NB4 (cell line): ENCODE data around the gene TELO2.

Source experiments
- CTCF ChIP-seq: IDR thresholded peaks from one replicate; pipeline ENCODE4 v1.5.1; 2012; ENCODE audit warnings: low read depth, low read length
- MAX ChIP-seq: IDR thresholded peaks from 2 replicates; pipeline ENCODE4 v1.6.1; 2011; ENCODE audit warnings: low read depth, low read length
- MYC ChIP-seq: IDR thresholded peaks from 2 replicates; pipeline ENCODE4 v1.6.1; 2011; ENCODE audit warnings: low read depth, low read length
- POLR2A ChIP-seq: IDR thresholded peaks from 2 replicates; pipeline ENCODE4 v1.6.1; 2011; ENCODE audit warnings: mild to moderate bottlenecking; ENCODE audit not compliant: insufficient read length; ENCODE audit errors: extremely low read depth

GRCh38 chr16:1446296-1447080 lies 46.7 kb upstream of the TELO2 start:
- TF ChIP-seq CTCF (no peak), POLR2A (no peak), MAX (no peak), MYC (no peak)
